ENCODE measurements around the gene TAF8.
"Not testable (repeated sequence)": the region's sequence is repeated elsewhere in the genome, so short reads cannot be mapped to it uniquely, and the experiment has no call there.

Gene TAF8, protein sequence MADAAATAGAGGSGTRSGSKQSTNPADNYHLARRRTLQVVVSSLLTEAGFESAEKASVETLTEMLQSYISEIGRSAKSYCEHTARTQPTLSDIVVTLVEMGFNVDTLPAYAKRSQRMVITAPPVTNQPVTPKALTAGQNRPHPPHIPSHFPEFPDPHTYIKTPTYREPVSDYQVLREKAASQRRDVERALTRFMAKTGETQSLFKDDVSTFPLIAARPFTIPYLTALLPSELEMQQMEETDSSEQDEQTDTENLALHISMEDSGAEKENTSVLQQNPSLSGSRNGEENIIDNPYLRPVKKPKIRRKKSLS

DNA sequence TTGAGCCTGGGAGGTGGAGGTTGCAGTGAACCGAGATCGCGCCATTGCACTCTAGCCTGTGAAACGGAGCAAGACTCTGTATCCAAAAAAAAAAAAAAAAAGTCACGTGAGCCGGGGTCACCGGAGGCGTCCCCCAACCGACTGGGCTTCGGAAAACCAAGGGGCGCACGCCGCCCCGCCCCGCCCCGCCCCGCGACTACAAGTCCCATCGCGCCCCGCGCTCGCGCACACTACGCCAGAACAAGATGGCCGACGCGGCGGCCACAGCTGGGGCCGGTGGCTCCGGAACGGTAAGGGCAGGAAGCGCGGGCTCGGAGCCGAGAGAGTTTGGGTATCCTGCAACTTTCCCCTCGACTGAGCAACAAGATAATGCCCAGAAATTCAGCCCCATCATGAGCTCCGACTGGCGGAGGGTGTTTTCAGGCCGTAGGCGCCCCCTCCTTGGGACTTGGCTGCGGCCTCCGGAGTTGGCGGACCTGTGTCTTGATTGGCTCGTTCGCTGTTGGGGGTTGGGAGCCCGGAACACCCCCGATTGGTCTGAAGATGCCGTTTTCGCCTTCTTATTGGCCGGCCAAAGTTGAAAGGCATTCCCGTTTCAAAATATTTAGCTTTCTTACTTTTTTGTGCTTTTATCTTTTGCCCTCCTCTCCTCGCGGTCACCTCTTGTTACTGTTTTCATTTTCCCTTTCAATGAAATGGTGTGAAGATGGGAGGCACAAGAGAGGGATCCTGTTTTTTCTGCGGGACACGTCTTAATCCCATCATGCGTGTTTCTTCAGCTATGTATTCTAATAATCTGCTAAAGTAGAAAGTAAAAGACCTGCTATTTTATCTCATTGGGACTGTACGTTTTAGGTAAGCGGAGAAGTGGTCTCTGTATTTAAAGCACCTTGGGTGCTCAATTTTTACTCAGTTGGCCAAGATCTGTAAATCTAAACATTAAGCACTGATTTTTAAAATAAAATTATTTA lies at the start of gene TAF8:
Gene TAF8 (plus strand): TSS at position 228 of the 971 bp plus-strand sequence. CDS start 18 bp downstream, at position 246.
- DNase-seq: peak; percentile 94

GRCh38 chr6:42001506-42001905 lies 48.8 kb upstream of the TAF8 start:
- DNase-seq: no peak

GRCh38 chr6:42003658-42004057 lies 46.7 kb upstream of the TAF8 start:
- not testable (repeated sequence) for DNase-seq

- DNase-seq: no peak
Observed at GRCh38 chr6:42007286-42008137, 42.8 kb upstream of the TAF8 start.

DNA sequence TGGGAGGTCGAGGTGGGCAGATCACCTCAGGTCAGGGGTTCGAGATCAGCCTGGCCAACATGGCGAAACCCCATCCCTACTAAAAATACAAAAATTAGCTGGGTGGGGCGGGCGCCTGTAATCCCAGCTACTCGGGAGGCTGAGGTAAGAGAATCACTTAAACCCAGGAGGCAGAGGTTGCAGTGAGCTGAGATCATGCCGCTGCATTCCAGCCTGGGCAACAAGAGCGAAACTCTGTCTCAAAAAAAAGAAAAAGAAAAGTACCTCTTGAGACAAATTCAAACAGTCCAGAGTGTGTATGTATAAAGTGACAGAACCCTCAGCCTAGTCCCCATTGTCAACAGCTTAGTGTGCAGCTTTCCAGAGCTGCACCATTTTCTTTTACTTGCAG lies 42.2 kb upstream of the TAF8 start:
- DNase-seq: not testable (repeated sequence)

- DNase-seq: no peak
Observed at GRCh38 chr6:42009844-42010184, 40.5 kb upstream of the TAF8 start.

- peak; percentile 50 for DNase-seq
Observed at GRCh38 chr6:42010185-42010891, 40.0 kb upstream of the TAF8 start.

DNA sequence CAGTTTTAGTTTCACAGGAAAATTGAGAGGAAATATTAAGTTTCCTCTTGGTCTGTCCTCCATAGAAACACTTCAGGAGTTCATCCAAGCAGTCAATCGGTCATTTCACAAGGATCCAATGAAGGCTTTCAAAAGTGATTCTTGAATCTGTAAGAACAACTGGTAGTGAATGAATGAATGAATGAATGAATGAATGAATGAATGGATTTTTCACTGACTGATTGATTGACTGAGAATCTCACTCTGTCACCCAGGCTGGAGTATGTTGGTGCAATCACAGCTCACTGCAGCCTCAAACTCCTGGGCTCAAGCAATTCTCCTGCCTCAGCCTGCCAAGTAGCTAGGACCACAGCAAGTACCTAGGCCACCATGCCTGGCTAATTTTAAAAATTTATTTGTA lies 39.4 kb upstream of the TAF8 start:
- DNase-seq: no peak

GRCh38 chr6:42012501-42013133 lies 37.7 kb upstream of the TAF8 start:
- DNase-seq: no peak

- peak; percentile 69 for DNase-seq
Observed at GRCh38 chr6:42013134-42013516, 37.2 kb upstream of the TAF8 start.

GRCh38 chr6:42017021-42017643 lies 33.2 kb upstream of the TAF8 start:
- DNase-seq: peak; percentile 85

DNA sequence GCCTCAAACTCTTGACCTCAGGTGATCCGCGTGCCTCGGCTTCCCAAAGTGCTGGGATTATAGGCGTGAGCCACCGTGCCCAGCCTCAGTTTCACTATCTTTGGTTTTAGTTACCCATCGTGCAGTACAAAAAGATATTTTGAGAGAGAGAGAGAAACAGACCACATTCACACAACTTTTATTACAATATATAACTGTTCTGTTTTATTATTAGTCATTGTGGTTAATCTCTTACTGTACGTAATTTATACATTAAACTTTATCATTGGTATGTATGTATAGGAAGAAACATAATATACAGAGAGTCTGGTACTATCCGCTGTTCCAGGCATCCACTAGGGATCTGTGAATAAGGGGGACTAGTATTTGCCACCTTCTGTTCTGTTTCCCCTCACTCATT lies 29.4 kb upstream of the TAF8 start:
- DNase-seq: no peak

DNA sequence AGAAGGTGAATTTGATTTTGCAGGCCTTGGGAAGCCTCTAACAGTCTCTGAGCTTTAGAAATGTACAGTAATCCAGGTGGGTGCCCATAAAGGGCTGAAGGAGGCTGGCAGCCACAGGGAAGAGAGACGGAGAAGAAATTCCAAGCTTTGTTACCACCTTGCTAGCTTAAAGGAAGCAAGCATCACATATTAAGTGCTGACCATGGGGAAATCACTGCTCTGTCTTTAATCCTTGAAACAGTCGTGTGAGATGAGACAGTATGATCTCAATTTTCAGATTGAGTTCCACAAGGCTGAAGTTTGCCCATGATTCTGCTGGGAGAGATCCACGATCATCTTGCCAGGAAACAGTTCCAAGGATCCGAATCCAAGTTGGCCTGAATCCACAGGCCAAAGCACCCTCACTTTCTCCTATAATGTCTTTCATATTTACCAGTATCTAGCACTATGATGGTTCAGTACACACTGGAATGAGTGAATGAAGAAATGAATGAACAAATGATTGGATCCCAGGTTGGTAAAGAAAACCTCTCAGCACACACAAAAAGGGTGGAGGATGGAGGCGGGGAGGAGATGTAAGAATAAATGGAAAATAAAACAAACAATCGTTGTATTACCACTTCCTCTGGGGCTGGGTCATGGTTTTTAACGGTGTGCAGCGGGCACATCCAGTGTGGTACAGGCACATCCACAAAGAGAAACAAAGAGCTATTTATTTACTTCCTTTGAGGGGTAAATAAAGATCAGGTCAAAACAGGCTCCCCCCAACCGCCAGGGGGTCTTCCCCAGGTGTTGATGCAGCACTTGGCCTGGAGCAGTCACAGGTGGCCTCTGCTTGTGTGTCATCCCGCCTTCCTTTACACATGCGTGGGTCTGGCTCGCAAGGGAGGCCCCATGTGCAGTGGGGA lies 28.2 kb upstream of the TAF8 start:
- DNase-seq: peak; percentile 76

DNA sequence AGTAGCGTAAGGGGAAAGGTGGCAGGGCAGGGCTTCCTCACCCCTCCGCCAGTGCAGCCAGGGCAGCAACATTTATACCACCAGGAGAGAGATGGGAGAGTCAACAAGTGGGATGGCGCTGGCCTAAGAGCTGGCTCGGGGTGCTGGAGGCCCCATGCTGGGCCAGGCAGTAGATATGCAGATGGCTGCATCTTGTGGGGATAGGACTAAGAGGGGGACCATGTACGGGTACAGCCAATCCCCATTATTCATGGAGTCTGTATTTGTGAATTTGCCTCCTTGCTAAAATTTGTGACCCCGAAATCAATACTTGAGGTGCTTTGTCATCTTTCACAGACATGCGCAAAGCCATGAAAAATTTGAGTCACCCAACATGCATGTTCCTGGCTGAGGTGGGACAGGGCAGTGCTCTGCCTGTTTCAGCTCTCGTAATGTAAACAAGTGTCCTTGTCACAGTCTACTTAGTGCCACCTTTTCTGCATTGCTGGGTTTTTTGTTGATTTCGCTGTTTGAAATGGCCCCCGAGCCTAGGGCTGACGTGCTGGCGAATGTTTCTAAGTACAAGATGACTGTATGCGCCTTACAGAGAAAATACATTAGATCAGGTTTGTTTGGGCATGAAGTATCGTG lies 27.5 kb upstream of the TAF8 start:
- DNase-seq: no peak

DNA sequence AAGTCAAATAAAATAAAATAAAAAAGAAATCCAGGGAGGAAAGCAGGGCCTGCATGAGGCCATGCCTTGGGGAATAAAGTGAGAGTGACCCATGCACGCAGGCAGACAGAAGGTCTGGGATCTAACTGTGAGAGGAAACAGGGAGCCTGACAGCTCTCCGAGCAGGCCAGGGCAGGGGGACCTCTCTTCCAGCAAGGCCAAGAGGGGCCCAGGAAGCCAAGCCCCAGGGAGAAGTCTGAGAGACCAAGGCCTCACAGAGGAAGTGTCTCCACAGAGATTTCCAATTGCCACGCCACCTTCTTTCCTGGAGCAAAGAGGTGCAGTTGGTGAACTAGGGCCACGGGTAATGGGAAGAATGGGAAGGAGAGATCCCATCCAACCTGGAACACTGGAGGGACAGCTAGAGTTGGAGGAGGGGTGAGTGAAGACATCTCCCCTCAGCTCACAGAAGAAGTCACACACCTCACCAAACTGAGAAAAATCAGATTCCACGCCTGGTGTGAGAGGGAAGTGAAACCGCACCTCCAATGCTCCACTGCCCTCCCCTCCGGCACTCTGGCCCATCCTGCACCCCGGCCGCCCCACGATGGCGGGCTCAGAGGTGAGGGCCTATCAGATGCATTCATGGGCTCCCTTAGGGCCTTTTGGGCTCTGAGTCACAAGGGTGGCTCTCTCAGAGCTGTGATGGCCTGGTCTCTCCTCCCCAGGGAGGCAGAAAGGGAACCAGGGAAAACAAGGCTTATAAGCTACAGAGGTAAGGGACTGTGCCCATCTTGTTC lies 25.1 kb upstream of the TAF8 start:
- DNase-seq: no peak

- no peak for DNase-seq
Observed at GRCh38 chr6:42025845-42026243, 24.5 kb upstream of the TAF8 start.

DNA sequence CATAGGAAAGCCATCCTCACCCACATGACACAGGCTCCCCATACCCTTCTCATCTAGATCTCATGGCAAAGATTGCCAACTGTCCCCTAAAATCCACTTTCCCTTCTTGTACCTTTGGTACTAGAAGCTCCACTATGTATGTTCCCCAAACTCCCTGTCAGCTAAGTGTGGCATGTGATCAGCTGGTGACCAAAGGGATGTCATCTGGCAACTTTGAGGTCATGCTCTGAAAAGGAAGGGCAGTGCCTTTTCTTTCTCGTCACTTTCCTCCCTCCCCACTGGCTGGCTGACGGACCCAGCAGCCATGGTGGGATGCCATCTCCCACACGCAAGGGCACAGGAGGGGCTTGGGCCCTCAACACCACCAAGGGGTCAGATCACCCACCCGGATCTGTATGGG lies 23.8 kb upstream of the TAF8 start:
- no peak for DNase-seq

GRCh38 chr6:42028234-42029061 lies 21.9 kb upstream of the TAF8 start:
- peak; percentile 72 for DNase-seq

All from activated CD4-positive, alpha-beta T cell treated with anti-CD3 and anti-CD28 coated beads, Interleukin-10, Interleukin-2, amounts not matched to agents 100 ng/mL and 50 ng/mL, durations not matched to agents 16 hours and 8 hours (primary cell).